GM12878 (cell line): ENCODE measurements around the gene ANO1. TPM values are rescaled to one million over a fixed set of nuclear protein-coding genes. Genes with fewer than 3 reads are reported as not detected.
A peak's percentile ranks its signal among the peaks of the same experiment; 100 is the strongest.

Source experiments
- ATAC-seq: fragments of 200-7000 bp; cut with Tn5 transposase; 3 replicates; pipeline ENCODE4 v1.9.1; 2020; ENCODE audit warnings: mild to moderate bottlenecking, moderate library complexity
- BruUV-seq: library from RNA; stranded (reverse); fragments of 400-500 nt; replicated peaks from 2 replicates; lab custom pipeline; 2021; lab: Mats Ljungman, UMichigan
- CTCF ChIA-PET: fragments of 300-600 bp; sonication (Branson Sonifier 250); formaldehyde crosslinking; extraction: SDS; loops from one replicate; lab custom pipeline; 2021; ENCODE audit warnings: inconsistent platforms; lab: Yijun Ruan, JAX
- POLR2A ChIA-PET: fragments of 350-600 bp; formaldehyde crosslinking; extraction: SDS; loops from one replicate; lab custom pipeline; 2021; ENCODE audit warnings: inconsistent platforms; lab: Charles Lee
- RAD21 ChIA-PET: fragments of 300-600 bp; sonication (Branson Sonifier 250); formaldehyde crosslinking; loops from one replicate; lab custom pipeline; 2023; ENCODE audit warnings: antibody characterized with exemption; ENCODE audit not compliant: unreplicated experiment; lab: Charles Lee
- SMC1A ChIA-PET: fragments of 300-600 bp; sonication (Branson Sonifier 250); formaldehyde crosslinking; loops from one replicate; lab custom pipeline; 2023; ENCODE audit not compliant: unreplicated experiment, uncharacterized antibody; lab: Charles Lee
- DNase-seq: peaks from one replicate; pipeline ENCODE4 v3.0.0-alpha.2; 2011; ENCODE audit warnings: low read depth, low spot score
- FAIRE-seq: peaks from 3 replicates; lab custom pipeline; 2011; peaks lifted over from hg19 to GRCh38; lab: Jason Lieb, UNC
- H2AFZ ChIP-seq: 2 replicates; pipeline ENCODE4 v1.6.0; 2011; ENCODE audit warnings: low read depth, low read length, control low read depth; ENCODE audit not compliant: control insufficient read depth
- H3K27ac ChIP-seq: 2 replicates; pipeline ENCODE4 v1.5.1; 2011; ENCODE audit warnings: control low read depth; ENCODE audit not compliant: control insufficient read depth, insufficient read depth
- H3K27me3 ChIP-seq, 2 experiments: replicated peaks in 1 of 2; 2 replicates each; pipeline versions ENCODE4 v1.6.0 to v1.6.1; 2011; ENCODE audit warnings: low read length in 1 of 2; ENCODE audit not compliant: control insufficient read depth in 2 of 2, insufficient read depth in 2 of 2
- H3K36me3 ChIP-seq, 2 experiments: 2 replicates each; pipeline ENCODE4 v1.5.1; 2011; ENCODE audit warnings: low read length in 1 of 2; ENCODE audit not compliant: control insufficient read depth in 2 of 2, insufficient read depth in 2 of 2
- H3K4me1 ChIP-seq: 2 replicates; pipeline ENCODE4 v1.6.1; 2011; ENCODE audit warnings: mild to moderate bottlenecking, low read length, moderate library complexity, mixed read lengths; ENCODE audit not compliant: control insufficient read depth, insufficient read depth
- H3K4me2 ChIP-seq: 2 replicates; pipeline ENCODE4 v1.6.0; 2011; ENCODE audit warnings: control low read depth; ENCODE audit not compliant: control insufficient read depth, insufficient read depth
- H3K4me3 ChIP-seq: fragments of 200-600 bp; sonication (generic); 2 replicates; pipeline ENCODE4 v1.5.1; 2016
- H3K79me2 ChIP-seq: 2 replicates; pipeline ENCODE4 v1.6.0; 2011; ENCODE audit warnings: low read length; ENCODE audit not compliant: control insufficient read depth, insufficient read depth
- H3K9ac ChIP-seq: 2 replicates; pipeline ENCODE4 v1.8.0; 2011; ENCODE audit warnings: low read length, control low read depth, mixed read lengths; ENCODE audit not compliant: control insufficient read depth, insufficient read depth
- H3K9me3 ChIP-seq: replicated peaks from 3 replicates; pipeline ENCODE4 v1.5.1; 2011; ENCODE audit warnings: mild to moderate bottlenecking, low read length; ENCODE audit not compliant: control insufficient read depth, insufficient read depth
- H4K20me1 ChIP-seq: 2 replicates; pipeline ENCODE4 v1.6.0; 2011; ENCODE audit not compliant: control insufficient read depth, insufficient read depth
- CREM ChIP-seq: IDR thresholded peaks from 2 replicates; pipeline ENCODE4 v1.6.1; 2014; ENCODE audit warnings: antibody characterized with exemption, low read depth
- PML ChIP-seq: IDR thresholded peaks from 2 replicates; pipeline ENCODE4 v1.6.1; 2012; ENCODE audit warnings: low read length, inconsistent platforms
- RB1 ChIP-seq: fragments of 450-650 bp; formaldehyde crosslinking; IDR thresholded peaks from 2 replicates; pipeline ENCODE4 v1.6.1; 2017; ENCODE audit warnings: mild to moderate bottlenecking, borderline replicate concordance
- ZNF384 ChIP-seq: IDR thresholded peaks from 2 replicates; pipeline ENCODE4 v1.6.1; 2012; ENCODE audit warnings: low read depth, mild to moderate bottlenecking, low read length, improper control_type of control experiment, borderline replicate concordance
- ZZZ3 ChIP-seq: IDR thresholded peaks from 2 replicates; pipeline ENCODE4 v1.6.1; 2011; ENCODE audit warnings: low read depth; ENCODE audit not compliant: control insufficient read depth, insufficient read length
- whole genome bisulfite sequencing: methylation state at CpG from one replicate; pipeline ENCODE4 v1.1.6; 2016; ENCODE audit warnings: low lambda C conversion rate; ENCODE audit not compliant: insufficient replicate concordance, insufficient coverage; ENCODE audit errors: missing lambda C conversion rate; 5-methylcytosine and 5-hydroxymethylcytosine counted together
- in situ Hi-C: fragments of 300-500 bp; cut with MboI; formaldehyde crosslinking; loops from 9 replicates; pipeline ENCODE4 v1.14.3; 2018; ENCODE audit warnings: mixed read lengths
- intact Hi-C: fragments of 100-400 bp; cut with micrococcal nuclease; formaldehyde crosslinking; loops from one replicate; pipeline ENCODE4 v1.14.2; 2022; ENCODE audit not compliant: unreplicated experiment
- polyA plus RNA-seq, 11 experiments: library from polyadenylated mRNA; depleted of rRNA in 4 of 11; unstranded in 6 of 11; stranded (reverse) in 5 of 11; fragments of >200 nt; fragmentation: Nextera tagmentation in 4 of 11; fragmentation: Illumina TruSeq in 1 of 11; extraction: Ambion mirVana in 4 of 11; extraction: Trizol in 1 of 11; gene quantifications; 1 replicate in 1 of 11; 2 replicates in 10 of 11; pipeline versions ENCODE4 v1.2.1 to v1.2.3, GENCODE V29; 2011 to 2016; ENCODE audit warnings: inconsistent platforms in 2 of 11, missing spikeins in 2 of 11, low read depth in 1 of 11
- total RNA-seq, 4 experiments: library from RNA; depleted of rRNA in 3 of 4; stranded (reverse); fragments of >200 nt in 3 of 4; fragmentation: Illumina TruSeq in 1 of 4; extraction: Trizol in 1 of 4; gene quantifications; 2 replicates each; pipeline versions ENCODE4 v1.2.1 to v1.2.3, GENCODE V29; 2013 to 2021
- TF ChIP-seq, protein P1 (sequence below): fragments of 450-650 bp; IDR thresholded peaks from 2 replicates; pipeline ENCODE4 v1.6.1; 2016; ENCODE audit warnings: mild to moderate bottlenecking
- TF ChIP-seq, protein P2 (sequence below): fragments of 450-650 bp; IDR thresholded peaks from 2 replicates; pipeline ENCODE4 v1.6.1; 2017; ENCODE audit warnings: mild to moderate bottlenecking, low read depth, inconsistent platforms; ENCODE audit not compliant: poor library complexity, severe bottlenecking

ANO1 gene
- total and polyA plus RNA-seq, 10 of the 15 experiments (the other 5 are each of a cell fraction or from before 2014, with no cell fraction given) = 0.01 to 0.38 (median 0.06) TPM; not detected in 7

GRCh38 chr11:70204466-70204799 lies 126.3 kb downstream of the ANO1 start:
- peak overlapping the region; percentile 82 for H3K4me3 ChIP-seq
- ChIA-PET POLR2A (interaction anchor here (0.5 kb wide), 1 partner anchor 181 kb away, joined by 4 read pairs; no protein-coding TSS in a partner anchor), RAD21 (interaction anchor here (1.0 kb wide), 1 partner anchor 8 kb away, joined by 3 read pairs; no protein-coding TSS in a partner anchor), CTCF (interaction anchor here (0.9 to 2.1 kb wide), 5 partner anchors 8 to 293 kb away, joined by 3 to 8 read pairs (median 5); no protein-coding TSS in a partner anchor), SMC1A (interaction anchor here (1.0 to 1.2 kb wide), 2 partner anchors 8 to 99 kb away, joined by 3 to 4 read pairs; no protein-coding TSS in a partner anchor)
- DNase-seq (no peak), ATAC-seq (peak; percentile 56), FAIRE-seq (no peak)
- TF ChIP-seq, protein P1, sequence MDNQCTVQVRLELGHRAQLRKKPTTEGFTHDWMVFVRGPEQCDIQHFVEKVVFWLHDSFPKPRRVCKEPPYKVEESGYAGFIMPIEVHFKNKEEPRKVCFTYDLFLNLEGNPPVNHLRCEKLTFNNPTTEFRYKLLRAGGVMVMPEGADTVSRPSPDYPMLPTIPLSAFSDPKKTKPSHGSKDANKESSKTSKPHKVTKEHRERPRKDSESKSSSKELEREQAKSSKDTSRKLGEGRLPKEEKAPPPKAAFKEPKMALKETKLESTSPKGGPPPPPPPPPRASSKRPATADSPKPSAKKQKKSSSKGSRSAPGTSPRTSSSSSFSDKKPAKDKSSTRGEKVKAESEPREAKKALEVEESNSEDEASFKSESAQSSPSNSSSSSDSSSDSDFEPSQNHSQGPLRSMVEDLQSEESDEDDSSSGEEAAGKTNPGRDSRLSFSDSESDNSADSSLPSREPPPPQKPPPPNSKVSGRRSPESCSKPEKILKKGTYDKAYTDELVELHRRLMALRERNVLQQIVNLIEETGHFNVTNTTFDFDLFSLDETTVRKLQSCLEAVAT = no peak
- H4K20me1 ChIP-seq = peaks cover 6% of the 10 kb centered on the region; the same call in 1 of the 2 replicates
- H3K4me1 ChIP-seq = peaks cover 12% of the 10 kb centered on the region
- H3K36me3 ChIP-seq = peaks cover 7 to 13% of the 10 kb centered on the region in 2 experiments
- peak overlapping the region; percentile 96 for H3K4me2 ChIP-seq
- no peaks in the 10 kb centered on the region for H3K9me3 ChIP-seq
- peak overlapping the region; percentile 99 for H3K9ac ChIP-seq
- H2AFZ ChIP-seq = no peak overlapping the region
- peaks cover 27% of the 10 kb centered on the region for H3K79me2 ChIP-seq
- no peaks in the 10 kb centered on the region for H3K27me3 ChIP-seq
- no TSS peak for BruUV-seq
- in situ Hi-C loops = no loop called here
- H3K27ac ChIP-seq = peak overlapping the region; percentile 88
- intact Hi-C loops = loop anchor here (5.0 to 10.0 kb wide), 3 partner anchors 68 to 517 kb away; partner anchors contain the start of gene PPFIA1
- 15% methylated on average over 4 of the region's 4 CpGs for WGBS

- intact Hi-C loops = loop anchor here (10.0 kb wide), 1 partner anchor 120 kb away; no protein-coding TSS in a partner anchor
- no peaks in the 10 kb centered on the region for H3K9me3 ChIP-seq
- H4K20me1 ChIP-seq = peaks cover 6% of the 10 kb centered on the region; the same call in 1 of the 2 replicates
- ChIA-PET POLR2A (interaction anchor here (0.5 kb wide), 1 partner anchor 181 kb away, joined by 4 read pairs; no protein-coding TSS in a partner anchor), CTCF (interaction anchor here (1.2 to 2.1 kb wide), 4 partner anchors 9 to 290 kb away, joined by 4 to 8 read pairs (median 6); no protein-coding TSS in a partner anchor), RAD21 (interaction anchor here (1.0 kb wide), 1 partner anchor 9 kb away, joined by 3 read pairs; no protein-coding TSS in a partner anchor), SMC1A (interaction anchor here (1.0 kb wide), 1 partner anchor 9 kb away, joined by 3 read pairs; no protein-coding TSS in a partner anchor)
- H3K9ac ChIP-seq = no peak overlapping the region
- H3K27me3 ChIP-seq = no peaks in the 10 kb centered on the region
- no peak for ATAC-seq
- H3K79me2 ChIP-seq = peaks cover 27% of the 10 kb centered on the region
- DNase-seq = no peak
- 82% methylated on average over 12 of the region's 12 CpGs for WGBS
- peak overlapping the region; percentile 82 for H3K4me3 ChIP-seq
- BruUV-seq = no TSS peak
- no peak for FAIRE-seq
- in situ Hi-C loops = no loop called here
- peaks cover 7 to 13% of the 10 kb centered on the region in 2 experiments for H3K36me3 ChIP-seq
- no peak overlapping the region for H2AFZ ChIP-seq
- peaks cover 12% of the 10 kb centered on the region for H3K4me1 ChIP-seq
- H3K27ac ChIP-seq = no peak overlapping the region
- peak overlapping the region; percentile 96 for H3K4me2 ChIP-seq
- no peak for TF ChIP-seq PML
- TF ChIP-seq ZNF384 = no peak
- no peak for TF ChIP-seq CREM
- no peak for TF ChIP-seq ZZZ3
- TF ChIP-seq, protein P2, sequence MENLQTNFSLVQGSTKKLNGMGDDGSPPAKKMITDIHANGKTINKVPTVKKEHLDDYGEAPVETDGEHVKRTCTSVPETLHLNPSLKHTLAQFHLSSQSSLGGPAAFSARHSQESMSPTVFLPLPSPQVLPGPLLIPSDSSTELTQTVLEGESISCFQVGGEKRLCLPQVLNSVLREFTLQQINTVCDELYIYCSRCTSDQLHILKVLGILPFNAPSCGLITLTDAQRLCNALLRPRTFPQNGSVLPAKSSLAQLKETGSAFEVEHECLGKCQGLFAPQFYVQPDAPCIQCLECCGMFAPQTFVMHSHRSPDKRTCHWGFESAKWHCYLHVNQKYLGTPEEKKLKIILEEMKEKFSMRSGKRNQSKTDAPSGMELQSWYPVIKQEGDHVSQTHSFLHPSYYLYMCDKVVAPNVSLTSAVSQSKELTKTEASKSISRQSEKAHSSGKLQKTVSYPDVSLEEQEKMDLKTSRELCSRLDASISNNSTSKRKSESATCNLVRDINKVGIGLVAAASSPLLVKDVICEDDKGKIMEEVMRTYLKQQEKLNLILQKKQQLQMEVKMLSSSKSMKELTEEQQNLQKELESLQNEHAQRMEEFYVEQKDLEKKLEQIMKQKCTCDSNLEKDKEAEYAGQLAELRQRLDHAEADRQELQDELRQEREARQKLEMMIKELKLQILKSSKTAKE = no peak
- TF ChIP-seq RB1 = no peak
Observed at GRCh38 chr11:70205049-70205725, 127.1 kb downstream of the ANO1 start.
